Left renal pelvis (tissue), 4 donors: Measurements from ENCODE around the gene FKBP2. TPM values are rescaled to one million over a fixed set of nuclear protein-coding genes. Genes with fewer than 3 reads are reported as not detected.
"Not testable (repeated sequence)": the region's sequence is repeated elsewhere in the genome, so short reads cannot be mapped to it uniquely, and the experiment has no call there.

Experiments
- DNase-seq, 4 donors: peaks; one replicate each; pipeline ENCODE4 v3.0.0-alpha.2; 2013; ENCODE audit warnings: low read depth in 4 of 4, low spot score in 3 of 4
- polyA plus RNA-seq, 4 donors: library from polyadenylated mRNA; unstranded; fragments of 120-200 nt; gene quantifications; one replicate each; pipeline ENCODE4 v1.2.1, GENCODE V29; 2013; ENCODE audit not compliant: insufficient read length in 4 of 4

FKBP2 gene
- polyA plus RNA-seq, 4 donors, result 61.0 to 99.2 (median 86.6) TPM

GRCh38 chr11:64232182-64232966 lies 8.5 kb upstream of the FKBP2 start:
- DNase-seq, result no peak

- no peak for DNase-seq
Observed at GRCh38 chr11:64232967-64233315, 8.0 kb upstream of the FKBP2 start.

GRCh38 chr11:64233913-64234586 lies 6.8 kb upstream of the FKBP2 start, which contains the start of gene VEGFB:
TSS of gene VEGFB (plus strand) at chr11:64234584. CDS start at chr11:64234834, 250 bp downstream.
- DNase-seq, result no peak

DNA sequence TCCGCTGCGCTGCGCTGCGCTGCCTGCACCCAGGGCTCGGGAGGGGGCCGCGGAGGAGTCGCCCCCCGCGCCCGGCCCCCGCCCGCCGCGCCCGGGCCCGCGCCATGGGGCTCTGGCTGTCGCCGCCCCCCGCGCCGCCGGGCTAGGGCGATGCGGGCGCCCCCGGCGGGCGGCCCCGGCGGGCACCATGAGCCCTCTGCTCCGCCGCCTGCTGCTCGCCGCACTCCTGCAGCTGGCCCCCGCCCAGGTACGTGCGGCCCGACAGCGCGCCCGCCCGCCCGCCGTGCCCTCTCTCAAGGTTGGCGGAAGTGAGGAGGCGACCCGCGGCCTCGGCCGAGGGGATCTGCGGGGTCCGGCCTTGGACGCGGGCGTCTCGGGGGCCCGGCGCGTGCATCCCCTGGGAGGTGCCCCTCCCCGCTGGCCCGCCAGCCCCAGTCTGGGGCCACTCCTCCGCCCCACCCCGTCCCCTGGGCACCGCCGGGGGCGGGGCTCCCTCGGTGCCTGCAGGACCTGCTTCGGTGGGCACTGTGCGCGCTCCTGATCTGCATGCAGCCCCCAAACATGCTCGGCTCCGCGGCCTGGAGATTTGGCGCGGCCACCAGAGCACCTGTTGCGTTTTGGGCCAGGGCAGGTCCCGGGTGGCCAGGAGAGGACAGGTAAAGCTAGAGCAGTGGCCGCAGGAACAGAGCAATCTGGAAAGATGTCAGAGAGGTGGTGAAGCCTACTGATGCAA lies 6.1 kb upstream of the FKBP2 start:
- no peak for DNase-seq

DNA sequence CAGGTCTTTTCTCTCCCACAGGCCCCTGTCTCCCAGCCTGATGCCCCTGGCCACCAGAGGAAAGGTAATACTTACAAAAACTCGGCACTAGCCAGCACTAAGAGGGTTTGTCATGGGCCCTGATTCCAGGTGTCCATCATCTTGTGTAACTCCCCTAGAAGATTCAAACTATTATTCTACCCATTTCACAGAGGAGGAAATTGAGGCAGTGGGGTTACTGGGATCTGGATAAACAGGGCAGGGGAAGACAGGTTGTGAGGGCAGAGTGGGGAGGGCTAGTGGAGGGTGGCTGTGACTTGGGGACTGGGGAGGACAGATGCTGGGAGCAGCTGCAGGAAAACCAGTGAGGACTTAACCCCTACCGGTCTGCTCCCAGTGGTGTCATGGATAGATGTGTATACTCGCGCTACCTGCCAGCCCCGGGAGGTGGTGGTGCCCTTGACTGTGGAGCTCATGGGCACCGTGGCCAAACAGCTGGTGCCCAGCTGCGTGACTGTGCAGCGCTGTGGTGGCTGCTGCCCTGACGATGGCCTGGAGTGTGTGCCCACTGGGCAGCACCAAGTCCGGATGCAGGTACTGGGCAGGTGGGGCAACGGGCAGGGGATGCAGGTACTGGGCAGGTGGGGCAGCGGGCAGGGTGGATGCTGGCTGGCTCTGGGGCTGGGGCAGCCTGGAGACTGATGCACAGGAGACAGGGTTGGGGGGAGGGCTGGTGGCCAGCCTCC lies 5.3 kb upstream of the FKBP2 start:
- DNase-seq, result no peak

GRCh38 chr11:64237484-64237951 lies 3.4 kb upstream of the FKBP2 start:
- no peak for DNase-seq

- DNase-seq, result no peak
Observed at GRCh38 chr11:64238076-64238475, 2.8 kb upstream of the FKBP2 start.

- DNase-seq, result no peak
Observed at GRCh38 chr11:64238999-64239398, 1.9 kb upstream of the FKBP2 start.

DNA sequence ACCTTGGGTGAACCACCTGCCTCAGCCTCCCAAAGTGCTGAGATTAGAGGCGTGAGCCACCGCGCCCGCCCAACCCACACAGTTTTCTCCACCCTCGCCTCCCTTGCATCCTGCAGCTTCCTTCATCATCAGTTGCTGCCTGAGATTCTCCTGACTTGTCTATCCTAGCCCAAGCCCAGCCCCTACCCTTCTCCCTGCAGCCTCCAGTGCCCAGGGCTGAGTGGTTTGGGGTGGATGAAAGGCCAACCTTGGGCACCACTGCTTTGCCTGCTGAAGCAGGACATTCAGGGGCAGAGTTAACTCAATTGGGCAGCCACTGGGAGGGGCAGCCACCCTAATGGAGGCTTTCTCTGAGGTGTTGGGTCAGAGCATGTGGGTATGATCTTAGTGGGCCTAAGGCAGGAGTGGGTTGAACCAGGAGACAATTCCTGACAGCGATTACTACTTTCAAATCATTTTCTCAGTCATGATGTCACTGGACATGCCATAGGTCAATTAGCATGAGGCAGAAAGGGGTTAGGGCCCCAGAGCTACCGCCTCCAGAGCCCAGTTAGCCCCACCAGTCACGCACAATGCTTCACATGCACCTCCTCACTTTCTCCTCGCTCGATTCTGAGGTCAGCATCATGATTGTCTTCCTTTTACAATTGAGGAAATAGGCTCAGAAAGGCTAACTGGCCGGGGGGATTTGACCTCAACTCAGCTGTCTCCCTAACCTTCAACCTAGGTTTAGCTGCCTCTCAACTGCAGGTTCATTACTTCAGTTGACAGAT lies 1.0 kb upstream of the FKBP2 start:
- no peak for DNase-seq

DNA sequence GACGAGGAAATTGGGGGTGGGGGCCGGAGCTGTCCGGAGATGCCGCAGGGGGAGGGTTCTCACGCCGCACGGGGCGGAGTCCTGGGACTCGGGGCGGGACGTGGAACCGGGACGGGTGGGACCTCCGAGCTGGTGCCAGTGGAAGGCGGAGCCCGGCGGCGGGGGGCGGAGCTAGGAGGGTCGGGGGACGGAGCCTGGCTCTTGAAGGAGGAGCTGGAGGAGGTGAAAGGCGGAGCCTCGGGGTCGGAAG lies 271 bp downstream of the FKBP2 start:
- peak; percentile 97 to 98 (median 97) for DNase-seq

DNA sequence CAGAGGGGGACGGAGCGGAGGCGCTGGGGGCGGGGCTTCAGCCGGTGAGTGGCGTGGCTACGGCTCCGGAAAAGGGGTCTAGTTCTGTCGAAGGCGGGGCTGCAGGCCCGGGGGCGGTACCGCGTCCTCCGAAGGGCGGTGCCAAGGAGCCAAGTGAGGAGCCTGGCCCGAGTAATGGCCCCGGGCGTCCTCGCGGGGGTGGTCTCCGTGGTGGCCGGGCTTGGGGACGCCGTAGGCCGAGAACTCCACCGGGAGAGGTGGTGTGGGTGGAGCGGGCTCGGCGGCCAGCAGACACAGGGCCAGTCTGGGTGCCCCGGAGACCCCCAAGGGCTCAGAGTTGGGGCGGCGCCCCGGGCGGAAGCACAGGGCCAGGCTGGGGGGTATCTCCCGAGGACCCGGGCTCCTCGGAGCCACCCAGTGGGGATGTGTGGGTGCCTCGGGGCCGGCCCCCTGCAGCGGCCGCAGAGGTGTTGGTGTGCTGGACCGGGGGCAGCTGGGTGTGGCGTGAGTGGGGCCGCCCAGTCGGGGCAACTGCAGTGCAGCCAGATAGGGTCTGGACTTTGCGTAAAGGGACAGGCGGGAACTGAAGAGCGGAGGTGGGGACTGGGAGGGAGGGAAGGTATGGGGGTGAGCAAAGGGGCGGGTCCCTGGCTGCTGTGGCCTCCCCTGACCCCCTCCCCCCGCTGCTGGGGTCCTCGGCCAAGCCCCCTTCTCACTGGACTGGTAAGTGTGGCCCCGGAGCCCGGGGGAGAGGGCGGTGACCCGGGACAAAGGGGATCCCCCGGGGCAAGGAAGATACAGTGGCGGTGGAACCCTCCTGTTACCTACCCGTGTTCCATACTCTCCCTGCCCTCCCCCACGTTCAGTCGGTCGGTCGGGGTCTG lies 838 bp downstream of the FKBP2 start:
- DNase-seq, result no peak

GRCh38 chr11:64243236-64243854 lies 2.5 kb downstream of the FKBP2 start:
- DNase-seq, result no peak

- DNase-seq, result no peak
Observed at GRCh38 chr11:64244107-64244506, 3.2 kb downstream of the FKBP2 start.

- DNase-seq, result no peak
Observed at GRCh38 chr11:64244966-64245365, 4.1 kb downstream of the FKBP2 start.

DNA sequence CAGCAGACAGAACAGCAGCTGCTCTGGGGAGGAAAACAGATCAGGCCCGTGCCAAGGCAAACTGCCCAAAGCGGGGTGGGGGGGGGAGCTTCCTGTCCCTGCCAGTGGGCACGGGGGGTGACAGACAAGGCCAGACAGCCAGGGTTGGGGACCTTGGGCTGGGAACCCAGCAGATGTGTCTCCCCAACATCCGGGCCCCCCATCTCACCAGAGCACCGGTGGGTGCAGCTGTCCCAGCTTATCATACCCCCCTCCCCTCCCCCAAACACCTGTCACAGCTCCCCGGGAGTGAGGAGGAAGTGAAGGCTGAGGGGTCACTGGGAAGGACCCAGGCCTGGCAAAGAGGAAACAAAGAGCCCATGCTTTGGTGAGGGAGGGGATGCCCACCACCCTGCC lies 4.5 kb downstream of the FKBP2 start:
- no peak for DNase-seq

- no peak for DNase-seq
Observed at GRCh38 chr11:64245797-64246620, 5.1 kb downstream of the FKBP2 start.

DNA sequence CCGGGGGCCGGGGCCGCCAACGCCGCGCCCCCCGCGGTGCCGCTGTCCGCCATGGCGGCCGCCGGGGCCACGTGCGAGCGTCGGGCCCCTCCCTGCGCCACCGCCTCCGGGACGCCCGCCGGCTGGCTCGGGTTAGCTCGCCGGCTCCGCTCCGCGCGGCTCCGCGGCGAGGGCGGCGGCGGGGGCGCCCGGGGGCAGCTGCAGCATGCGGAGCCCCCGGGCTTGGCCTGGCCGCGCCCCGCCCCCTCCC lies 5.7 kb downstream of the FKBP2 start:
- not testable (repeated sequence) for DNase-seq
